ENCODE results near the gene CASKIN2.
A peak's percentile ranks its signal among the peaks of the same experiment; 100 is the strongest.

The CASKIN2 gene

GRCh38 chr17:75518201-75518600 lies 2.9 kb upstream of the CASKIN2 start:
- no peak for DNase-seq

GRCh38 chr17:75517297-75517865 lies 2.0 kb upstream of the CASKIN2 start:
- DNase-seq: no peak

GRCh38 chr17:75516619-75517296 lies 1.4 kb upstream of the CASKIN2 start:
- peak; percentile 32 for DNase-seq

- peak; percentile 89 for DNase-seq
Measured at GRCh38 chr17:75516255-75516618, 900 bp upstream of the CASKIN2 start, which contains the start of gene TSEN54. TSS of gene TSEN54 (plus strand) at chr17:75516528. CDS start at chr17:75516561, 33 bp downstream.

- DNase-seq: no peak
Measured at GRCh38 chr17:75514919-75515495, 330 bp downstream of the CASKIN2 start.

GRCh38 chr17:75514299-75514918 lies 928 bp downstream of the CASKIN2 start:
- DNase-seq: no peak

GRCh38 chr17:75513641-75514000 lies 1.7 kb downstream of the CASKIN2 start:
- no peak for DNase-seq

- DNase-seq: no peak
Measured at GRCh38 chr17:75512926-75513640, 2.3 kb downstream of the CASKIN2 start.

GRCh38 chr17:75511610-75512575 lies 3.4 kb downstream of the CASKIN2 start:
- no peak for DNase-seq

GRCh38 chr17:75511270-75511609 lies 4.1 kb downstream of the CASKIN2 start:
- no peak for DNase-seq

- DNase-seq: no peak
Measured at GRCh38 chr17:75509528-75510258, 5.6 kb downstream of the CASKIN2 start.

- DNase-seq: no peak
Measured at GRCh38 chr17:75508931-75509361, 6.4 kb downstream of the CASKIN2 start.

- DNase-seq: no peak
Measured at GRCh38 chr17:75507733-75508719, 7.3 kb downstream of the CASKIN2 start.

- no peak for DNase-seq
Measured at GRCh38 chr17:75506888-75507287, 8.4 kb downstream of the CASKIN2 start.

- no peak for DNase-seq
Measured at GRCh38 chr17:75506134-75506533, 9.2 kb downstream of the CASKIN2 start.

GRCh38 chr17:75505640-75506039 lies 9.7 kb downstream of the CASKIN2 start:
- DNase-seq: no peak

- DNase-seq: no peak
Measured at GRCh38 chr17:75505152-75505409, 10.3 kb downstream of the CASKIN2 start.

- no peak for DNase-seq
Measured at GRCh38 chr17:75504347-75505151, 10.8 kb downstream of the CASKIN2 start.

- DNase-seq: no peak
Measured at GRCh38 chr17:75503976-75504346, 11.4 kb downstream of the CASKIN2 start.
